GDM1 (cell line): ENCODE measurements around the gene SEZ6.
A peak's percentile ranks its signal among the peaks of the same experiment; 100 is the strongest.

Source experiments
- DNase-seq: peaks from one replicate; lab custom pipeline; 2025; lab: John Stamatoyannopoulos, UW

SEZ6 gene

DNA sequence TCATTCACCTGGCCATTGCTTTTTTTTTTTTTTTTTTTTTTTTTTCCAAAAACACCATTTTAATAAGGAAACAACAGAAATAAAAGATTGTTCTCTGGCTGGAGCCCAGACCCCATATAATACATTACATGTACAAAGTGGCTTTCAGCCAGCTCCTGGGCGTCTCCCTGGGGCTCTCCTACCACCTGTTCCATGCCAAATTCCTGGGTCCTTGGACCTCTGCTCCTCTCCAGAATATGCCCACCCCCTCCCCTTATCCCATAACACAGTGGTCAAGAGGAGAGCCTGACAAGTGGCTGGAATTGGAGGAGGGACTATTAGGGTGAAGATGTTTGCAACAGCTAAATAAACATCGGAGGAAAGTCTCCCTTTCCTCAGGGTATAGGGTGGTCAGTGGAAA, 50.9 kb downstream of the SEZ6 start:
- no peak for DNase-seq

- no peak for DNase-seq
Measured at GRCh38 chr17:28953444-28954118, 52.3 kb downstream of the SEZ6 start.

DNA sequence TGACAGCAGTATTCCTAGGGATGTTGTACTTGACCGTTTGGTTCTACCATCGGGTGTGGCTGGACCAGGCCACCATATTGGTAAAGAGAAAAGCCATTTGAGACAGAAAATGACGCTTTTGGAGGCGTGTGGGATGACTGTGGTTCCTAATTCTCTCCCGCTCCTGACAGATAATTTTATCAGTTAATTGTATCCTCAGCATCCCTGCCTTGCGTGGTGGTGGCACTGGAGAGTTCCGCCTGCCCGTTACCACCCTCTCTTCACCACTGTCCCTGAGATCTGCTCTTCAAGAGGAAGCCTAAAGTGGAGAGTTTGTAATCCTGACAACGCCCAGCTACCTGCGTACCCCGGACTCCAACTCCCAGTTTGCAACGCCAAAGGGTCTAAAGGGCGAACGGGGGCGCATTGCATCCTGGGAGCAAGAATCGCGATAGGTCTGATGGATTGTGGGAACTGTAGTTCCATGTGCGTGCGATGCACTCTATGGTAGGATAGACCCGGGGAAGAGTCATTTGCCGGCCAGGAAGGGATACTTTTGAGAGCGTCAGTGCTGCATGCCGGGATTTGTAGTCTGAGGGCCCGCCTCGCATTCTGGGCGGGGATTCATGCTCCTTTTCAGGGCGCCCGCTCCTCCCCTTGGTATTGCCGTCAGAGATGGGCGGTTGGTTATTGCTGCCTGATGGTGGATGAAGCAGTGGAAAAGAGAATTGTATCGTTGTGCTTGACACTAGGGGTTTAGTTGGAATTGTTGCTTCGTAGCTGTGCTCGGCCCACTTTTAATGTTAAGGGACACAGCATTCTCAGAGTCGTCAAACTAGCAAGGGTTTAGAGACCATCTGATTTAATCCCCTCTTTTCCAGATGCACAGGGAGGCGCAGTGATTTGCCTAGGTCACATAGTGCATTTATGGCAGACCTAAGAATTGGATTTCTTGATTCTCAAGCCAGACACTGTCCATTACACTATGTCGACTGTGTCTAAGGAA, 53.5 kb downstream of the SEZ6 start:
- peak; percentile 98 for DNase-seq

- DNase-seq = peak; percentile 100
Measured at GRCh38 chr17:28951428-28951990, 54.3 kb downstream of the SEZ6 start, which contains the start of gene PHF12. Gene PHF12 (minus strand): TSS chr17:28951518. CDS start chr17:28950960, 558 bp downstream.

- DNase-seq = no peak
Measured at GRCh38 chr17:28950752-28951427, 54.9 kb downstream of the SEZ6 start.

- peak; percentile 10 for DNase-seq
Measured at GRCh38 chr17:28950017-28950751, 55.6 kb downstream of the SEZ6 start.

DNA sequence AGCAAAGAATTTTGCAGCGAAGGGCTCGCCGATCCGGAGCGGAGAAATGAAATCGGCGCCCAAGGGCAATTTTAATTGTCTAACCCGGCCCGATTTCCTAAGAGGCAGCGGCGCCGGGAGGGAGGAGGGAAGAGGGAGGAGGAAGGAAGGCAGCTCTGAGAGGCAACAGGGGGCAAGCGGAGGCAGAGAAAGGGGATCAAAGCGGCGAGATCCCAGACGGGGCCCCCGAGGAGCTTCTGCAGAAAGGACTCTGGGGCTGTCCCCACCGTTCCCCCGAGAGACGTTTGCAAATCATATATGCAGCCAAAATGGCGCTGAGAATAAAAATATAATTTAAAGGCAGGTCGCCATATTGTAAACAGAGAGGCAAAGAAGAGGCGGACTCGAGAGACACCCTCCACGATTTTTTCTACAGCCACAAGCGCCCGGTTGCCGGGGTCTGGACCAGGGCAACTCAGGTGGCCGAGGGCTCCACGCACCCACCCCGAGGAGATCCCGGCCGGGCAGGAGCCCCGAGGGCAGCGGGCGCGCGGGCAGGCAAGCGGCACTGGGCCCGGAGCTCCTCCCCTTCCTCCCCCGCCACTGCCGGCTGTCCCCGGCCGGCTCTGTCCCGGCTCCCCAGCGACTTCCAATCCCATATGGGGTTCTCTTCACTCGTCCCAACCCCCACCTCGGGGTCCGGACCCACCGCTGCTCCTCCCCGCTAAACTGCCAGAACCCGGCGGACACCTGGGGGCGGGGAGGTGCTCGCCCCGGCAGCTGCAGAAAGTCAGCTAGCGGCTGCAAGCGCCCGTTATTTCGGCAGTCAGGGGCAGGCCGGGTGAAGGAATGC, 56.4 kb downstream of the SEZ6 start:
- no peak for DNase-seq

GRCh38 chr17:28948873-28949184, 57.0 kb downstream of the SEZ6 start:
- no peak for DNase-seq

GRCh38 chr17:28948342-28948741, 57.5 kb downstream of the SEZ6 start:
- no peak for DNase-seq

- no peak for DNase-seq
Measured at GRCh38 chr17:28947639-28948038, 58.2 kb downstream of the SEZ6 start.

- no peak for DNase-seq
Measured at GRCh38 chr17:28946239-28946638, 59.6 kb downstream of the SEZ6 start.

GRCh38 chr17:28944862-28945741, 60.7 kb downstream of the SEZ6 start:
- DNase-seq = no peak

- DNase-seq = no peak
Measured at GRCh38 chr17:28944343-28944742, 61.5 kb downstream of the SEZ6 start.

GRCh38 chr17:28942925-28943324, 62.9 kb downstream of the SEZ6 start:
- DNase-seq = no peak

DNA sequence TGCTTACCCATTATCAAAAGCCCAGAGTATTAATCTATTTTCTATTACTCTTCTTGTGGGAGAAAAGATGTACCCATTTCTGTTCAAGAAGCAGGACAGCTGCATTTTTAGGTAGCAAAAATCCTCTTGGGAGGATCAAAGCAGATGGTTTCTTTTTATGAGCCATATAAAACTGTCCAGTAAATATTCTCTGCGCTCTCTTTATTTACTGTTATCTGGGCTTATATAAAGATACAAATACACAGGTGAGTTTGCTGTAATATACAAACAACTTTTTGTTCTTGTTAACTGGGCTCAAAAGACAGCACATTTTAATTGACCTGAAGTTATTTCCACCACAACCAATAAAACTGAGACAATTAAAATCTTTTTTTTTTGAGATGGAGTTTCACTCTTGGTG, 64.6 kb downstream of the SEZ6 start:
- DNase-seq = no peak

GRCh38 chr17:28940675-28941074, 65.2 kb downstream of the SEZ6 start:
- DNase-seq = no peak

GRCh38 chr17:28940142-28940541, 65.7 kb downstream of the SEZ6 start:
- DNase-seq = no peak

- DNase-seq = no peak
Measured at GRCh38 chr17:28938552-28938951, 67.3 kb downstream of the SEZ6 start.

GRCh38 chr17:28937044-28937729, 68.6 kb downstream of the SEZ6 start:
- DNase-seq = no peak
